Measurements from ENCODE around the gene TAF1B. TPM values are rescaled to one million over a fixed set of nuclear protein-coding genes. Genes with fewer than 3 reads are reported as not detected.

Gene TAF1B
- total RNA-seq, 2 donors from 2014 or later: 34.4 to 42.3 TPM

DNA sequence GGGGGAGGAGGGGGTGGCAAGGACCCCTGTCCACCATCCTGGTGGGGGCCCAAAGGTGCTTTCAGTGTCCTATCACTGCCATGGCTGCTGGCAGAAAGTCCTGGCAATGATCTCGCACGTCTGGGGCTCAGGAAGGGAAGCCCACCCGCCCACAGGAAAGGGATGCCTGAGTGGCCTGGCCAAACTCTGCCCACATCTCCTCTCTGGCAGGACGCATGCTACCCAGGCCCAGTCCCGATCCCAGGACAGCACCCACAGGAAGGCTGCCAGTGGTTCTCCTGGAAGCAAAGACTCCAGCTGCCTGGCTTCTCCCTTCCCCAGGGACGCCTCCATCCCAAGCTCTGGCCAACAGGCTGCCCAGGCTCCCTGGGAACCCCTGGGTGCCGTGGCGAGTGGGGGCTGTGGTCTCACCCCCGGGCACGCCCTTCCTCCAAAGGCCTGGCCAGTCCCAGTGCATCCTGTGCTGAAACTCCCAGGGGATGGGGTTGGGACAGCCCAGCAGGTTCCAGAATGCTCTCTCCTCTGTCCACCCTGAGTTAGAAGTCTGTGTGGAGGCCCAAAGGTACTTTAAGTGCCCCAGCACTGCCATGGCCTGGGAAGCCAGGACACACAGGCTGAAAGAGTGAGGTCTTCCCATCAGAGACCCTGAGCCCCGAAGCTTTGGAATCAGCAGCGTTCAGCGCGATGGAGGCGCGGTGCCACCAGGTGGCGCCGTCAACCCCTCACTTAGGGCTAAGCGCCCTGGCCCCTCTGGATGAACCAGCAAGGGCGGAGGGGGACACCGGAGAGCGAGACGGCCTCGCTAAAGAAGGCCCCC, 29.8 kb upstream of the TAF1B start:
- H3K9me3 Mint-ChIP-seq: no peaks in the 10 kb centered on the region
- H3K27ac Mint-ChIP-seq: peak overlapping the region in 1 of 2 donors; percentile 54
- peak; percentile 74 to 84 for ATAC-seq
- H3K27me3 Mint-ChIP-seq: peaks cover 7 to 16% of the 10 kb centered on the region in 2 donors
- H3K4me3 Mint-ChIP-seq: no peak overlapping the region
- DNase-seq (ENCODE audit: low spot score): peak; percentile 74
- H3K36me3 Mint-ChIP-seq: no peaks in the 10 kb centered on the region
- peaks cover 8 to 13% of the 10 kb centered on the region in 2 donors for H3K4me1 Mint-ChIP-seq (ENCODE audit: low read depth in 2 of 2)

DNA sequence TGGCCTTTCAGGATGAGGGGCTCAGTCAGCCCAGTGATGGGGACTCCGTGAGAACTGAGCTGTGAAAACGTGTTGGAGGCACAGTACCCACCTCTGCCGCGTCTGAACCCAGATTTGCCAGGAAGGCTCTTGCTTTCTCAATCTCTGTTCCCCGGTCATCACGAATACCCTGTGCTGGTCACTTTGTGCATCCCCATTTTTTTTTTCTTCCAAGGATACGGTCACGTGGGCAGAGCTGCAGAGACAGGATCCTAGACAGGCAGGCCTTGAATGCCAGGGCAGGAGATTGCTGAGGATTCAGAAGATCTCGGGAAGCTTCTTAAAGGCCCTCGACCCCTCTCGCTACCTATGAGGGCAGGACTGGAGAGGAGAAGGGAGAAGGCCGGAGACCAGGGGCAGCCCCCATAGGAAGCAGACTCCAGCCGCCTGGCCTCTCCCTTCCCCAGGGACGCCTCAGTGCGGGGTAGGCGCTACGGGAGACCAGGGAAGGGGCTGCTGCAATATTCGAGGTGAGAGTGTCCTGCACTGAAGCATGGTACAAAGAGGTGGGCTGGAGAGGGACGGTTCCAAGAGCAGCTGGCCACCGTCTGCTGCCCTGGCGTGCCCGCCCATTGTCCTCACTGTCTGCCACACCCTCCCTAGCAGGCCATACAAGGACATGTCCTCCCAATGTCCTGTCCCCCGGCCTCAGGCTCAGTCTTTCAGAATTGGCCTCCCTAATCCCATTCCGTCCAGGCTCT, 29.0 kb upstream of the TAF1B start:
- Mint-ChIP-seq H3K4me1 (ENCODE audit: low read depth in 2 of 2) (peaks cover 8 to 13% of the 10 kb centered on the region in 2 donors), H3K4me3 (no peak overlapping the region), H3K36me3 (no peaks in the 10 kb centered on the region), H3K27me3 (peaks cover 7 to 16% of the 10 kb centered on the region in 2 donors), H3K9me3 (no peaks in the 10 kb centered on the region), H3K27ac (peak overlapping the region in 1 of 2 donors; percentile 54)
- ATAC-seq (no peak), DNase-seq (ENCODE audit: low spot score) (no peak)

DNA sequence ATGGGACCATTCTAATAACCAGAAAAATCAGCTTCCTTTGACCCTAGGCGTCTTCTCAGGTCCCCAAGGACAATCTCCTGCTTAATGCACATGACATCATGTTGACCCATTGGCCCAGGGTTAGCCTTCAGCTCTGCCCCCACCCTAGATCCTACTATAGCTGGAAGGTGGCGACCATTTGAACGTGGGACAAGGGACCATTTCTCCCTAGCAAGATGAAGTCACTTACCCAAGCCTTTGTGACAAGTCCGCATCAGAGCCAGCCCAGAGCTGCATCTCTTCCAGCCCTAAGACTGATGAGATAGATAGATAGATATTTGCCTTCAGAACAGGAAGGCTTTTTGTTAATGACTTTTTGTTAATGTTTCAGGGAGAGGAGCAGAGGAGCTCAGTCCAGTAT, 28.2 kb upstream of the TAF1B start:
- H3K36me3 Mint-ChIP-seq: no peaks in the 10 kb centered on the region
- H3K27me3 Mint-ChIP-seq: peaks cover 7 to 16% of the 10 kb centered on the region in 2 donors
- ATAC-seq: no peak
- peaks cover 8 to 13% of the 10 kb centered on the region in 2 donors for H3K4me1 Mint-ChIP-seq (ENCODE audit: low read depth in 2 of 2)
- H3K4me3 Mint-ChIP-seq: no peak overlapping the region
- no peak for DNase-seq (ENCODE audit: low spot score)
- H3K9me3 Mint-ChIP-seq: no peaks in the 10 kb centered on the region
- no peak overlapping the region for H3K27ac Mint-ChIP-seq

DNA sequence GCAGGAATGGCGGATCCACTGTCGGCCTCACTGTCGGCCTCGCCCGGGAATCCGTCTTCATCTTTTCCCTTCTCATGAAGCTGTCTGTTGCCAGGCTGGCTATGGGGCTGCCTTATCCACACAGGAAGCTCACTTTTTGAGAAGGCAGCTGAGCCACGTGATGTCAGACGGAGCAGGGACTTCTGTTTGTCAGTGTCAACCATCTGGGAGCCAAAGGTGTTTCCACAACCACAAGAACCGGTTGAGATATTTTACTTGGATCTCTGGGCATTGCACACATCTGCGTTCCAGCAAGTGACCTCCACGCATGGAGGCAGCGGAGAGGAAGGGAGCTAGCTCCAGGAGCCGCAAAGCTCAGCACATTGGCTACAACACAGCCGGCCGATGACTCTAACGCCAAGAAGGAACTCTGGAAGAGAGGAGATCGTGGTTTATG, 27.4 kb upstream of the TAF1B start:
- H3K27ac Mint-ChIP-seq: no peak overlapping the region
- H3K36me3 Mint-ChIP-seq: no peaks in the 10 kb centered on the region

DNA sequence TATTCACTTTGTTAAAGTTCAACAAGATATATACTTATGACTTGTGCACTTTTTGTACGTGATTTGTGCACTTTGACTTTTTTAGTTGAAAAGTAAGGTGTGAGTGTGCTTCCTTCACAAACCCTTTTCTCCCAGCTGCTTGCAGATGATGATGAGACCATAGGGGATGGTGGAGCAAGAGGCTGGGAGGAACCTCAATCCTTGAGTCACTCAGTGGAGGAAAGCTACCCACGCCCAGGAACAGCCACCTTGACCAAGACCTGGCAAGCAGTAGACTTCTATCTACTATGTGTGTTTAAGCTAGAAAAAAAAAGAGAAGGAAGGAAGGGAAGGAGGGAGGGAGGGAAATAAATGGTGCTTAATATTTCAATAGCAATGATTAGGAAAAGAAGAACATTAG, 25.2 kb upstream of the TAF1B start:
- Mint-ChIP-seq H3K4me3 (no peak overlapping the region), H3K4me1 (ENCODE audit: low read depth in 2 of 2) (peaks cover 5 to 9% of the 10 kb centered on the region in 2 donors), H3K27ac (no peak overlapping the region), H3K9me3 (no peaks in the 10 kb centered on the region), H3K27me3 (peaks cover 4 to 11% of the 10 kb centered on the region in 2 donors), H3K36me3 (no peaks in the 10 kb centered on the region)
- ATAC-seq: no peak
- no peak for DNase-seq (ENCODE audit: low spot score)

More for the DNA sequence above, 27.4 kb upstream of the TAF1B start:
- ATAC-seq: no peak
- DNase-seq (ENCODE audit: low spot score): no peak
- Mint-ChIP-seq H3K4me3 (no peak overlapping the region), H3K9me3 (no peaks in the 10 kb centered on the region), H3K4me1 (ENCODE audit: low read depth in 2 of 2) (peaks cover 8 to 13% of the 10 kb centered on the region in 2 donors), H3K27me3 (peaks cover 7 to 16% of the 10 kb centered on the region in 2 donors)

DNA sequence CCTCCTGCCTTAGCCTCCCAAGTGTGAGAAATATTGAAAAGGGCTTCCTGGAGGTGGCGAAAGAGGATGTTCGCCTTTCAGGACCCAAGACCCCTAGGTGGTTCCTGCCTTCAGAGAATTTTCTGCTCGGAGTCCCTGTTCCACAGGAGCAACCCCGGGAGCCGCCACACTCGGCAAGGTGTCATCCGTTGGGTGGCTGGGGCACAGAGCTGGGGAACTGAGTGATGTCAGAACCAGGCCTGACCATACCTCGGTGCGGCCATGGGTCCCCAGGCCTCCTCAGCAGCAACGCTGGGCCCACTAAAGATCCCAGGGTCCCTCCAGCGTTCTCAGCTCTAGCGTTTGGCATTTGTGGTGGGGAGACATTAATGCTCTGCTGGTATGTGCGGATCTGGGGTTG, 23.7 kb upstream of the TAF1B start:
- H3K9me3 Mint-ChIP-seq: no peaks in the 10 kb centered on the region
- peaks cover 2 to 10% of the 10 kb centered on the region in 2 donors for H3K27me3 Mint-ChIP-seq
- no peak overlapping the region for H3K4me3 Mint-ChIP-seq
- no peaks in the 10 kb centered on the region for H3K36me3 Mint-ChIP-seq
- DNase-seq (ENCODE audit: low spot score): no peak
- H3K4me1 Mint-ChIP-seq (ENCODE audit: low read depth in 2 of 2): peaks cover 0 to 8% of the 10 kb centered on the region in 2 donors
- no peak overlapping the region for H3K27ac Mint-ChIP-seq
- ATAC-seq: no peak

DNA sequence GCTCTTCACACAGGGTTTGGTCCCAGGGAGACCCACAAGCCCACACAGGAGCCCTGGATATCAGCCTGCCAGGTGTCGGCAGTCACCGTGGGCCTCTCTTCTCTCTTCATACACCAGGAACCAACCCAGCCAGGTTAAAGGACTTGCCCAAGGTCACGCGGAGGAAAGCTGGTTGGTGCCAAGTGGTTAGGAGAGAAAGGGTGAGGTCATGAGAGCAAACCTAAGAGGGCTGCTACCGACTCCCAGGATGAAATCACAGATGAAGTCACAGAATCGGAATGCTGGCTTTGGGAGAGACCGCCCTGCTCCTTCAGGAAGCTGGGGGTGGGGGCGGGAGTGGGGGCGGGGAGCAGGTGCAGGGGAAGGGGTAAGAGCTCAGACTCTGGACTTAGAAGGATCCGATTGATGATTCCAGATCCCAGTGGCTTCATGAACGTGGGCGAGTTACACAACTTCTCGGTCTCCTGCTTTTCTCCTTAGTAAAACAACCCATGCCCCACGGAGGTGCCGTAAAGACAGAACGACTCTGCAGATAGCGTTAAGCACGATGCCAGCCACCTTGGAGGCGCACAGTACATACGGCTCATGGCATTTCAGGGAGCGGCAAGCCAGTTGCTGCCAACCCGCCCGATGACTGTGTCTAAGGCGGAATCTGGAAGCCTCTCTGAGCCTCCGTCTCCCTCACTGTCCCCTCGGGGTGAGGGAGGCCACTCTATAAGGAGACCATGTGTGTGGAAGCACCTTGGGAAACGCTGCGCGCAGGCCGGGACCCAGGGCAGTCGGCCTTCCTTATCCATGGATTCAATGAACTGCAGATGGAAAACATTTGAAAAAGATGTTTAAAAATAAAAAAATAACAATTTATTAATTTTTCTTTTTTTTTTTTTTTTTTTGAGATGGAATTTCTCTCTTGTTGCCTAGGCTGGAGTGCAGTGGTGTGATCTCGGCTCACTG, 23.0 kb upstream of the TAF1B start:
- H3K9me3 Mint-ChIP-seq: no peaks in the 10 kb centered on the region

DNA sequence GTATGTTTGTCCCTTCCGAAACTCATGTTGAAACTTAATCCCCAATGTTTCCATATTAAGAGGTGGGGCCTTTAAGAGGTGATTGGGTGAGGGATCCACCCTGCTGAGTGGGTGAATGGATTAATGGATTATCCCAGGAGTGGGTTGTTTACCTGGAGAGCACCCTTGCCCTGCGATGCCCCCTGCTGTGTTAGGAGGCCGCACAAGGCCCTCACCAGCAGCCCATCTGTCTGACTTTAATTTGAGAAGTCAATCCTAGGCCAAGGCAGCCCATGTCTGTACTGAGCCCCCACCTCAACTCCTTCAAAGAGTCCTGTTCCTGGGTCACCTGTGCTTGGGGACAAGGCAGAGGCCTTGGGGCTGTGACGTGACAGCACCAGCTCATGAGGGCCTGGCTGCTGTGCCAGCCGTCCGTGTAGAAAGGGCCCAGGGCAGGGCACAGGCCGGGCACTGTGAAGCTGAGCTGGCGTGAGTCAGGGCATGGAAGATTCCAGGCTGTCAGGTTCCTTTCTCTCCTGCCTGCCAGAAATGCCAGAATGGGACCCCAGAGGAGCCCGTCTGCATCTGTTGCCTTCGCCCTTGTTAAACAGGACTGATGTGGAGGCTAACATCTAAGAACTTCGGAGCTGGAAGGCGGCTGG, 21.3 kb upstream of the TAF1B start:
- Mint-ChIP-seq H3K4me3 (no peak overlapping the region), H3K4me1 (ENCODE audit: low read depth in 2 of 2) (no peaks in the 10 kb centered on the region), H3K27ac (no peak overlapping the region), H3K27me3 (peaks cover 0 to 4% of the 10 kb centered on the region in 2 donors), H3K9me3 (no peaks in the 10 kb centered on the region), H3K36me3 (no peaks in the 10 kb centered on the region)
- ATAC-seq: no peak
- DNase-seq (ENCODE audit: low spot score): no peak

More for the DNA sequence above, 23.0 kb upstream of the TAF1B start:
- ATAC-seq (no peak), DNase-seq (ENCODE audit: low spot score) (no peak)
- no peak overlapping the region for H3K27ac Mint-ChIP-seq
- no peak overlapping the region for H3K4me3 Mint-ChIP-seq
- H3K27me3 Mint-ChIP-seq: peaks cover 2 to 8% of the 10 kb centered on the region in 2 donors
- H3K4me1 Mint-ChIP-seq (ENCODE audit: low read depth in 2 of 2): peaks cover 0 to 8% of the 10 kb centered on the region in 2 donors
- no peaks in the 10 kb centered on the region for H3K36me3 Mint-ChIP-seq

DNA sequence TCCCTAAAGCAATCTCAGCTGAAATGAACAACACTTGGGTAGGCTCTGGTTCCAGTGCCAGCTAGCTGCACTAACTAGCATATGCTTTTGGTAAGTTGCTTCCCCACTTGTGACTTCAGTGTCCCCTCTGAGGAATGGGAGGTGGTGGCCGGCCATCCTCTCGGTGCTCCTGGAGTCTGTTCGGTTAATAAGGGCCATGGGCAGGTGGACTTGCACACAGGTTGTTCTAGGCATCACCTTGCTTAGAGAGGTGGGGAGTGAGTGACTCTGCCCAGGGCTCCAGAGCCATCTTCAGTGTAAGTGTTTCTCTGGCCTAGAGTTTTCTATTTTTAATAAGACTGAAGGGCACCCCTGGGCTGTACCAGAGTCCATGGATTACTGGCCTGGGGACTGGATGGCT, 18.8 kb upstream of the TAF1B start:
- no peaks in the 10 kb centered on the region for H3K9me3 Mint-ChIP-seq
- ATAC-seq (no peak), DNase-seq (ENCODE audit: low spot score) (no peak)
- no peak overlapping the region for H3K4me3 Mint-ChIP-seq
- peaks cover 4 to 11% of the 10 kb centered on the region in 2 donors for H3K27me3 Mint-ChIP-seq
- H3K36me3 Mint-ChIP-seq: no peaks in the 10 kb centered on the region
- H3K4me1 Mint-ChIP-seq (ENCODE audit: low read depth in 2 of 2): no peaks in the 10 kb centered on the region
- no peak overlapping the region for H3K27ac Mint-ChIP-seq

DNA sequence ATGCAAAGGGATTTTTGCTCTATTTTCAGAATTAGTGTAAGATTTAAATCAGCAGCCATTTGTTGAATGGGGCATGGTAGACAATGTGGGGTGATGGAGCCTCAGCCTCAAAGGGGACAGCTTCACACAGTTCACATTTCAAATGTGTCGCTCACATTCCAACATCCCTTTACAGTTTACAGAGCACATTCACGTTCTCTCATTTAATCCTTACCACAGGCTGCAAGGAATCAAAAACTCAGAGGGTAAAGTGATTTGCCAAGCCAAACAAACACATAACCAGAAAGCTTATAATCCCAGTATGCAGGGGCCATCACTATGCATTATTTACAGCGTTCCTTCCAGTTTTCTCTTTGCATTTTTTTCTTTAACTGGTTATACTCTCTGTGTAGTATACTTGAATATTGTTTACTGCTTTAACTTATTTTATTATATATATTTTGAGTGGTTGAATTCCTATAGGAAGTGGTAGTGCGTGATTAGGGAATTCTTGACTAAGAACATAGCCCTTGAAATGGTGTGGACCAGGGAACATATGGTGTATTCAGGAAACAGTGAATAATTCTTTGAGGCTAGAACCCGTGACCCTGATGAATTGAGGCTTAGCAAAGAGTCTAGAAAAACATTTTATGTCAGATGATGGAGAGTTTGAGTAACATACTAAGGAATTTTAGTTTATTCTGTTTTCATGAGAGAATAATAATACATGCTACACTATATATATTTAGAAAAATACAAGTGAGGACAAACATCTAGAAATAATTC, 18.1 kb upstream of the TAF1B start:
- no peak for DNase-seq (ENCODE audit: low spot score)
- H3K9me3 Mint-ChIP-seq: no peaks in the 10 kb centered on the region
- H3K27ac Mint-ChIP-seq: no peak overlapping the region
- H3K4me3 Mint-ChIP-seq: no peak overlapping the region
- no peaks in the 10 kb centered on the region for H3K4me1 Mint-ChIP-seq (ENCODE audit: low read depth in 2 of 2)
- no peak for ATAC-seq
- no peaks in the 10 kb centered on the region for H3K36me3 Mint-ChIP-seq
- peaks cover 8 to 11% of the 10 kb centered on the region in 2 donors for H3K27me3 Mint-ChIP-seq

DNA sequence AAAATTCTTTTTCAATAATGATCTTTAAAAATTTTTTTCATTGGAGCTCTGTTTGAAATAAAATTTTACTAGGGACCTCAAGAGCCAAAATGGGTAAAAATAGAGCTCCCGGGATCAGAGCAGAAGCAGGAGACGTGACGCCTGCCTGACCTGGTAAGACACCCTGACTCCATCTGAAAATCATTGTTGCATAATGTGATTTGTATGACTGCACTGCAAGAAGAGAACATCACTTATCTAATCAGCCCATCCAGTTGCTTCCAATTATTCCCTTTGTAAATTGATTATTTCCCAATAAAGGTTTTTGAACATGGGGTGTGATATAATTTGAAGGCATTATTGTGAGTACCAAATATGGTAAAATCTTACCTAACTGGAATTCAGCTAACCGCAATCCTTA, 17.1 kb upstream of the TAF1B start:
- ATAC-seq (no peak), DNase-seq (ENCODE audit: low spot score) (no peak)
- Mint-ChIP-seq H3K27ac (no peak overlapping the region), H3K27me3 (peaks cover 8 to 11% of the 10 kb centered on the region in 2 donors), H3K4me1 (ENCODE audit: low read depth in 2 of 2) (no peaks in the 10 kb centered on the region), H3K9me3 (no peaks in the 10 kb centered on the region), H3K4me3 (no peak overlapping the region), H3K36me3 (no peaks in the 10 kb centered on the region)

DNA sequence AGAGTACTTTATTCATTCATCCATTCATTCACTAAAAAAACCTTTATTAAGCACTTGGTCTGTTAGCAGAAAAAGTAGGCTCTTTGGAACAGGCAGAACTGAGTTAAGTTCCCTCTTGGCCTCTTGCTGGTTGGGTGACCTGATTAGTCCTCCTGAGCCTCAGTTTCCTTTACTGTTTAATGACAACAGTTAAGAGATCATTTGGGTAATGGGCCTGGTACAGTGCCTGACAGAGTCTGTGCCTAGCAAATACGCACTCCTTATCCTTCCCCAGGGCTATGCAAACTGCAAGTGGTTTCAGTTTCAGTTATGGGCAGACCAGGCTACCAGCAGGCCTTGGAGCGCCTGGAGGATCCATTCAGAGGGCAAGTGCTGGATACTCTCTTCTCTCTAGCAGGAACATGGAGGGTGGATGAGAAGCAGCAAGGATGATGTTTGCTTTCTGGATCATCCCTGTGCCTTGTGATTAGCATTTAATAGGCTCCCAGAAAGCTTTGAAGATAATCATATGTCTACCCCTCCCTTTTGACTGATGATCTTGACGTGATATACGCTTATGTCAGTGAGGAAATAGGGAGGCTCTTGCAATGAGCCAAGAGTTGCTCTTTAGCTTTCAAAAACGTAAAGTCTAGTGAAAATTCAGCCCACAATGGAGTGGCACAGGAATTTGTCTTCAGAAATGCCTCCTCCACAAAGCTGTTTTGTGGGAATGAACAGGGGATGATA, 12.4 kb upstream of the TAF1B start:
- no peaks in the 10 kb centered on the region for H3K4me1 Mint-ChIP-seq (ENCODE audit: low read depth in 2 of 2)
- H3K4me3 Mint-ChIP-seq: no peak overlapping the region
- no peak for DNase-seq (ENCODE audit: low spot score)
- no peaks in the 10 kb centered on the region for H3K9me3 Mint-ChIP-seq
- H3K36me3 Mint-ChIP-seq: no peaks in the 10 kb centered on the region
- H3K27me3 Mint-ChIP-seq: peaks cover 17 to 21% of the 10 kb centered on the region in 2 donors
- H3K27ac Mint-ChIP-seq: no peak overlapping the region
- ATAC-seq: peak in 1 of 2 donors; percentile 58

Data from natural killer cell treated with Interleukin-12 subunit alpha and Interleukin-12 subunit beta and Interleukin-15 and Interleukin-18, amount 100 ng/mL, for 72 hours (primary cell).